SH-SY5Y (cell line): ENCODE measurements around the gene PLCH1.

Experiments used
- GATA2 ChIP-seq: IDR thresholded peaks from 2 replicates; pipeline ENCODE4 v1.6.1; 2011; ENCODE audit warnings: mild to moderate bottlenecking, low read depth, low read length
- GATA3 ChIP-seq: IDR thresholded peaks from 2 replicates; pipeline ENCODE4 v1.6.1; 2011; ENCODE audit warnings: low read depth, mild to moderate bottlenecking, low read length, moderate library complexity

- no peak for TF ChIP-seq GATA2
- TF ChIP-seq GATA3: no peak
Measured at GRCh38 chr3:155548195-155548594, 196.7 kb downstream of the PLCH1 start.
